Retina (tissue), 1 donor: ENCODE measurements around the gene RARA.

ENCODE experiments used
- DNase-seq: peaks from one replicate; pipeline ENCODE4 v3.0.0-alpha.2; 2016

Gene RARA

DNA sequence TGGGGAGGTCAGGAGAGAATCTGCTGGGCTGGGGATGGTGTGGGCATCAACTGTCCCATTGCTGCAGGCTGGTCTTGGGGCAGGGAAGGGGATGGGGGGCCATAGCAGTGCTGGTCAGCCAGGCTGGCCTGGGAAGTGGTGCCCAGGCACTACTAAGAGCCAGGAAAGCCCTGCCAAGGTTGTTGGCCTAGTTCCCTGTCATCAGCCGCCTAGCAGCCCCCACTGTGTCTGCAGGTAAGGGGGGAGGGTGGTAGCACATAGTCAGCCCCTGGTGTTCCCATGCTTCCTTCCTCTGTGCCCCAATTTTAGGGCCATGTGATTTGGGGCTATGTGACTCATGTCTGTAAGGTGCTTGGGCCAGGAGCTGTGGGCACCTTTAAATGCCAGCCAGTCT lies 37.8 kb downstream of the RARA start:
- DNase-seq, result no peak

DNA sequence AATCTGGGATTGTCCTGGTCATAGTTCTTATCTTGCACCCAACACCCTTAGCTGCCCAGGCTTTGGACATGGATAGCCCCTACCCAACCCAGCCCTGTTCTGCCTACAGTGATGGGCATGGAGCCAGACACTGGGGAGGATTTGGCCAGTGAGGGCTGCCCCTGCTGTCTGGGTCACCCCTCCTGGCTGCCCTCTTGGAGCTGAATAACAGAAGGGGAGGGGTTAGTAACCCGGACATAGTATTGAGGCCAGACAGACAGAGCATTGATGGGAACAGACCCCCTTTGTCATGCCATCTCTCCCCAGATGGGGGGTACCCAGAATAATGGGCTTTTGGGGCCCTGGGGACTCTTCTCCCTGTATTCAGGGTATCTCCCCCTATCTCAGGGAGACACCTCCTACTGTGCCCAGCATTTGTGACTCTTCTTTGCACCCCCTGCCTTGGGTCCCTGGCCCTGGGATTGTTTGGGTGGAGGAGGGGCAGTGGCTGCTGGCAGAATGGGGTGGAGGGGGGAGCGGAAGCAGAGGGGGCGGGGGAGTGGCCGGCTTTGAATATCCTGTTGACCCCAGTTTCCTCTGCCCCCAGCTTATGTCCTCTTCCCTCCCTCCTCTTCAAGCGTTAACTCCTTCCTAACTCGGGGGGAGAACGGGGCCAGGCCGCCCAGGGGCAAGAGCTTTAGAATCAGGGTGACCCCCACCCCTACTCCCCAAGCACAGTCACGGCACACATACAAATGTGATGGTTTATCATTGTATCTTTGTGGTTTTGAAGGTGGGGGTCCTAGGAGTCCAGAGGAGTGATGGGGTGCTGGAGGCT lies 38.5 kb downstream of the RARA start:
- DNase-seq, result no peak

DNA sequence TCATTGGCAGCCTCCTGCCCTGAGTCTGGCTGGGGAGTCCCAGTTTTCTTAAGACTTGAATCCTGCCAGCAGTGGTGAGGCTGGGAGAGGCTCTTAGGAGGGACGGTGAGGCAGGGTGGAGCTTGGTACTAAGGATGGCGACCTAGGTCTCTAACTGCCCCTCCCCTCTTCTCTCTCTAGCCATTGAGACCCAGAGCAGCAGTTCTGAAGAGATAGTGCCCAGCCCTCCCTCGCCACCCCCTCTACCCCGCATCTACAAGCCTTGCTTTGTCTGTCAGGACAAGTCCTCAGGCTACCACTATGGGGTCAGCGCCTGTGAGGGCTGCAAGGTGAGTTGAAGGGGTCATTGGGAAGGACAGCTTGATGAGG lies 39.1 kb downstream of the RARA start:
- DNase-seq, result no peak

DNA sequence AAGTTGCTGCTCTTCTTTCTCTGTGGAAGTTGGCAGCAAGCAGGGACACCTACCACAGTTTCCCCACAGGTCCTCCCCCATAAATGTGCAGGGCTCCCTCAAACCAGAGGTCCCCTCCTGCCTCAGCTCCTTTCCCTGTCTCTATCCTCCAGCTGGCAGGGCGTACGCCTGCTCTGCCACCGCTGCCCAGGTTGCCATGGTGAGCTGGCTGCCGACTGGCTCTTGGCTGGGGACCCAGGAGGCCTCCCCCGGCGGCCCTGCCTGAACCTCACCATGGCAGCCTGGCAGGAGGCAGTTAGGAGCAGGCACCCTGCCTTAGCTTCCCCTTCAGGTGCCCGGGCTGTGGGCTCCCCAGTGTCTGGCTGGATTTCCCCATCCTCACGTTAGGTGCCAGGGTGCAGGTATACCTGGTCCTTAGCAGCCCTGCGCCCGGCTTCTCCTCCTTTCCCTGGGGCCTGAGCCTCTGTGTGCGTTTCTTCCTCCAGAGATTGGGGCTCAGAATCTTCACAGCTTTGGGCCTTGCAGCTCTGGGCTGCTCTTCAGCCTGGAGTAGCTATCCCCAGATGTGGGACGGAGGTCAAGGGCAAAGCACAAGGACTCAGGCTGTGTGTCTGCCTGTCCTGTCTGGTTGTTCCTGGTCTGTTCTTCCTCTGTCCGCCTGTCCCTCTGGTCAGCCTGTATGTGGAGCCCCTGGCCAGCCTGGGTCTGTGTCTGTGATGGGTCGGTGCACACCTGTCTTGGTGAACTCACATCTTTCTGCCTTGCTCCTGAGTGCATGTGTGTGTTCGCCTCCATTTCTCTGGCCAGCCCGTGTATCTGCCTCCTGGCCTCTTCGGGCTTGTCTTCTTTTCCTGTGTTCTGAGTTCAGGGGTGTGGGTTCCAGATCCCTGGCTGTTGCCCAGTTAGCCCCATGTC lies 39.8 kb downstream of the RARA start:
- no peak for DNase-seq

DNA sequence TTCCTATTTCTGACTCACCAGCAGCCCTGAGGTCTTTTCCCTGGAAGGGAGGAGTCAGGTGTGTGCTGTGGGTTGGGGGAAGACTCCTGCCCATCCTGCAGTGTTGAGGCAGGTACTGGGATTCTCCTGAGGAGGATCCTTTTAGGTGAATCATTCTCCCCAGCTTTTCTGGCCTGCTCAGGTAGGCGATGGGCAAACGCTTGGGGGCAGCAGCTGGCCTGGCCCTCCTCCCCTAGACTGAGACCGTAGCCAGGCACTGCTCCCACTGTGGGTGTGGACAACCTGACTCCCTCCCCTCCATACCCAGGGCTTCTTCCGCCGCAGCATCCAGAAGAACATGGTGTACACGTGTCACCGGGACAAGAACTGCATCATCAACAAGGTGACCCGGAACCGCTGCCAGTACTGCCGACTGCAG lies 40.5 kb downstream of the RARA start:
- no peak for DNase-seq

DNA sequence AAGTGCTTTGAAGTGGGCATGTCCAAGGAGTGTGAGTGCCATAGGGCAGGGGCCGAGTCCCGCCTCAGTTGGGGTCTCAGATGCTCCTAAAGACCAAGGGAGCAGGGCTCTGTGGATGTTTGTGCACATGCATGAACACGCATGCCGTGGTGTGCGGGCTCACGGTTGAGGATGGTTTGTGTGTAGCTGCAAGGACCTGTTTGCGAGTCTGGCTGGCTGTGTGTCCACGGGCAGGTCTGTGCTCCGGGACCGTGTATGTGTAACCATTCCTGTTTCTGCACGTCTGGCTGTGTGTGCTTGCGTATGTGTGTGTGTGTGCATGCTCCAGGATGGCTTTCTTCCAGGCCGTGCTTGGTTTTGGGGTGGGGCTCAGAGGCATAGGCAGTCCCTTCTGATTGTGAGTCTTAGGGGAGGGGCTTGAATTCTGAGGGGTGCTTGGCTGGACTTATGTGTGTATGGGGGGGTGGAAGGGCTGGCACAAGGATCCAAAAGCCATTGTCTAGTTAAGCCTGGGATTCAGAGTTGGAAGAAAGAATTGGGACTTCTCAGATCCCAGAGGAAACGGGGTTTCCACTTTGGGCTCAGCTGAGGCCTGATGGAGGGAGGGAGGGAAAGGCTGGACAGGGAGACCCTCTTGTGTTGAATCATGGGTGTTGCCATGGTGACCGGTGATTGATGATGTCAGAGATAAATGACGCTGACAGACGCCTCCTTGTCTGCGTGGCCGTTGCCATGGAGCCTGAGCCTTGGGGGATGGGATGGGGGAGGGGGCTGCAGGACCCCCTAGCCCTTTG lies 41.1 kb downstream of the RARA start:
- DNase-seq, result peak; percentile 88

DNA sequence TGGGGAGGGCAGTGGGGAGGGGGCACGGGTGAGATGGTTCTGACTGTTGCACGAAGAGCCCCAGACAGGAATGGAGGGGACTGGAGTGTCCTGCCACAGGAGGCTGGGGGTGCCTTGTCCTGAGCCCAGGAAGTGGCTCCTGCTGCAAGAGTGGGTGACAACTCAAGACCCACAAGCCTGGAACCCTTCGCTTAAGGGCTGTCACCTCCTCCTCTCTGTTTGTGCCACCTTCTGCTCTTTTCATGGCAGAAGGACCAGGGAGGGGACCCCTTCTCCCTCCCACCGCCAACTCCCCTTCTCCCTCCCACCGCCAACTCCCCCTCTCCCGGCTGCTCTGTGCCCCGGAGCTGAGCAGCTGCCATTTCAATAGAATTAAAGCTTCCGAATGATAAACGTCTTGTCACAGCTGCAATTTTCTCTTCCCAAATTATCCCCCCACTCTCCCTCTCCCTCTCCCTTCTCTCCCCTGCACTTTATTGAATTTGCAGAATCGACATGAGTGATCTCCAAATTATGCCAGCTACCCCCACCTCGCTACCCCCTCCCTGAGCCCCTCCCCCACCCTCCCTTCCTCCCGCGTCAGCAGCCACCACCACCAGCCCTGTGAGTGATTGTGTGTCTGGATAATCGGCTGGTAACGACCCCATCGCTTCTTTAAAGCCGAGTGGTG lies 41.8 kb downstream of the RARA start:
- peak; percentile 80 for DNase-seq

DNA sequence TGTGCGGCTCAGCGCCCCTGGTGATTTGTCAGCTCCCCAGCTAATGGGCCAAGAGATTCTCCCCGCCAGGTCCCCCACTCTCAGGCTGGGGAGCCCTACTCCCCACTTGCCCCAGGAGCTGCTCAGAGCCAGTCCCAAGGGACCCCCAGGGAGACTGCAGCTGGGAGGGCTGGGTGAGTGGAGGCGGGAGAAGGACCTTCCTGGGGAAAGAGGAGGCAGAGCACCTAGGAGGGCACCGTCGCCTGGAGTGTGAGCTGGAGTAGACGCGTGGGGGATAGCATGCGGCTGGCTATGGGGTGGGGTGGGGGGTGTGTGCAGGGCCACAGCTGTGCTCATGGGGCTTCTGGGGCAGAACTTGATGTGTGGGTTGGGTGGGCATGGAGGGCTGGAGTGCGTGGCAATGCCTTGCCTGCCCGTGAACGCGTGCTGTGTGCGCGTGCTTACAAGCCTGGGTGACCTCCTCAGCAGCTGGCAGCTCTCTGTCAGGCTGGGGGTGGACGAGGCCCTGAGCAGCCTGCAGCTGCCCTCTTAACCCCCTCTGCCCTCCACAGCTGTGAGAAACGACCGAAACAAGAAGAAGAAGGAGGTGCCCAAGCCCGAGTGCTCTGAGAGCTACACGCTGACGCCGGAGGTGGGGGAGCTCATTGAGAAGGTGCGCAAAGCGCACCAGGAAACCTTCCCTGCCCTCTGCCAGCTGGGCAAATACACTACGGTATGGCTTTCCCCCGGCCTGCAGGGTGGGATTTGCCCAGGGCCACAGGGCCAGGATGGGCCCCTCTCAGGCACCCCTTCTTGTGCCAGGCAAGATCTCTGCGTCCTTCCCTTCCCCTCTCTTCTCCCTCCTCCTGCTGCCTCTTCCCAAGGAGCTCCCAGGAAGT lies 42.6 kb downstream of the RARA start:
- peak; percentile 77 for DNase-seq

DNA sequence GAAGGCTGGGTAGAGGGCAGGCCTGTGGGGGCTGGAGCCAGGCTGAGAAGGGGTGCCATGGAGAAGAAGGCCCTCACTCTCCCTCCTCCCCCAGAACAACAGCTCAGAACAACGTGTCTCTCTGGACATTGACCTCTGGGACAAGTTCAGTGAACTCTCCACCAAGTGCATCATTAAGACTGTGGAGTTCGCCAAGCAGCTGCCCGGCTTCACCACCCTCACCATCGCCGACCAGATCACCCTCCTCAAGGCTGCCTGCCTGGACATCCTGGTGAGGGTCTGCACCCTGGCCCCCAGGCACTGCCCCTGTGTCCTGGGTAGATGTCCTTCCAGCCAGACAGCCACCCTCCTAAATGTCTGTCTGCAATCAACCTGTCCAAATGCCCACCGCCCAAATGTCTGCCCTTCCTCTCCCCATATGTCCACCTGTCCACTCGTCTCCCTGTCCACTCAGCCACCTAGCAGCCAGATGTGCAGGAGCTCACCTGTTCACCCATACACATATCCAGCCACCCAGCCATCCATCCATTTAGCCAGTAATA lies 43.3 kb downstream of the RARA start:
- DNase-seq, result no peak

DNA sequence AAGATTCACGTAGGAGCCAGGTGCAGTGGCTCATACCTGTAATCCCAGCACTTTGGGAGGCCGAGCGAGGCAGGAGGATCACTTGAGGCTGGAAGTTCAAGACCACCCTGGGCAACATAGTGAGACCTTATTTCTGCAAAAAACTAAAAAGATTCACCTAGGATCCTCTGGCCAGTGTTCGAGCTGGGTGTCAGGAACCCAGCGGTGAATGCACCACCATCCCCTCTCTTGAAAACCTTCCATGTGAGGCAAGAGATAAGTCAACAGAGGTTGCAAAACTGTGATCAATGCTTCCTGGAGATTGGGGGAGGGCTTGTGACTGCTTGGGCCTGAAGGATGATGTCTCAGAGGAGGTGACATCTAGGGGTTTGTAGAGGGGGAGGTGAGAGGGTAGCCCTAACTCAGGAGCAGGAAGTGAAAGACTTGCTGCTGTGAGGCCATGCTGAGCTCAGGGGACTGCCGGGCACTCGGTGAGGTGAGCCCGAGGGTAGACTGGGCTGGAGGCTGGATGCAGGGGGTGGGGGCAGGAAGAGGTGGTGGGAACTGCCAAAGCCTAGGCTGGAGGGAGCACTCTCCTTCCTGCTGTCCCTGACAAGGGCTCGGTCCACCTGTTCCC lies 43.9 kb downstream of the RARA start:
- DNase-seq, result no peak

DNA sequence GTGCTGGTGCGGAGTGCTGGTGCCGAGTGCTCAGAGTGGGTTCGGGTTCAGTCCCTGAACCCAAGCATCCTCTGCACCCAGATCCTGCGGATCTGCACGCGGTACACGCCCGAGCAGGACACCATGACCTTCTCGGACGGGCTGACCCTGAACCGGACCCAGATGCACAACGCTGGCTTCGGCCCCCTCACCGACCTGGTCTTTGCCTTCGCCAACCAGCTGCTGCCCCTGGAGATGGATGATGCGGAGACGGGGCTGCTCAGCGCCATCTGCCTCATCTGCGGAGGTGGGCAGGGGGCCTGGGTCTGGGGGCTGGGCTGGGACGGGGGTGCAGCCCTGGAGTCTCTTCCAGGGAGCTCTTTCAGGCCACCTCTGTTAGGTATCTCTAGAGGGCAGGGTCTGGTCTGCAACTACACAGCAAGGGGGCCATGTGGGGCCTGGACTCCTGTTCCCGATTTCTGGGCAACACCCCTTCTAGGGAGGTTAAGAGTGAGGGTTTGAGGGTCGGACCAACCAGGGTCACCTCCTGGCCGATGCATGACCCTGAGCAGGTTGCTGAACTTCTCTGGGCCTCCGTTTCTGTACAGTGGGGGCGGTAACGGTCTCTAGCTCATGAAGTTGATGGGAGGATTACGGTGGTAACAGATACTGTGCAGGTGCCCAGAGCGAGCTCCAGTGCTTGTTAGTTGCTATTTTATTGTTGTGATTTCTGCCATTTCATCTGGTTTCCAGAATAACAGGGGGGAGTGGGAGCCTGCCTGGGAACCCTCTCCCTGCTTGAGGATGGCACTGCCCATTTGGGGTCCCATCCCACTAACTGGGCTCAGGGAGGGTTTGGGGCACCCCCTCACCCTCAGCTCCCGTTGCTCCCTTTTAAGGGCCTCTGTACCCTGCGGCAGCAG lies 45.5 kb downstream of the RARA start:
- no peak for DNase-seq

DNA sequence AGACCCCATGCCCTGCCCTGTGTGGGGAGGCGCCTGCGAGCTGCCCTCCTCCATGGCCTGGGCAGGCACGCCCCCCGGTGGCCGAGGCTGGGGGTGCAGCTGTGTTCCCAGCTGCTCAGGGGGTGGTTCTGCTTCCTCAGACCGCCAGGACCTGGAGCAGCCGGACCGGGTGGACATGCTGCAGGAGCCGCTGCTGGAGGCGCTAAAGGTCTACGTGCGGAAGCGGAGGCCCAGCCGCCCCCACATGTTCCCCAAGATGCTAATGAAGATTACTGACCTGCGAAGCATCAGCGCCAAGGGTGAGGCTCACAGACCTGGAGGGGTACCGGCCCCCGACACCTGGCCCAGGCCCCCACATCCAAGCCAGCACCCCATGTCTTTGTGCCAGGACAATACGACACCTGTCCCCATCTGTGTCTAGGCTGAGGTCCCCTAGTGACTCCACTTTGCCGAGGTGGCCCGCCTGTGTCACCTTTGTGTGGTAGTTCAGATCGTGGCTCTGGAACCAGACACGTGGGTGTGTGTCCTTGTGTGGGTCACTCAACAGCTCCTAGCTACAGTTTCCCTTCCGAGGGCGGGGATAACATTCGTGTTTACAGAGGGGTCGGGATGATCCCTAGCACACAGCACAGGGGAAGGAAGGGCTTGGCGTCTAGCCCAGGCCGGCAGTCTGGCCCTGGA lies 46.3 kb downstream of the RARA start:
- DNase-seq, result peak; percentile 90

DNA sequence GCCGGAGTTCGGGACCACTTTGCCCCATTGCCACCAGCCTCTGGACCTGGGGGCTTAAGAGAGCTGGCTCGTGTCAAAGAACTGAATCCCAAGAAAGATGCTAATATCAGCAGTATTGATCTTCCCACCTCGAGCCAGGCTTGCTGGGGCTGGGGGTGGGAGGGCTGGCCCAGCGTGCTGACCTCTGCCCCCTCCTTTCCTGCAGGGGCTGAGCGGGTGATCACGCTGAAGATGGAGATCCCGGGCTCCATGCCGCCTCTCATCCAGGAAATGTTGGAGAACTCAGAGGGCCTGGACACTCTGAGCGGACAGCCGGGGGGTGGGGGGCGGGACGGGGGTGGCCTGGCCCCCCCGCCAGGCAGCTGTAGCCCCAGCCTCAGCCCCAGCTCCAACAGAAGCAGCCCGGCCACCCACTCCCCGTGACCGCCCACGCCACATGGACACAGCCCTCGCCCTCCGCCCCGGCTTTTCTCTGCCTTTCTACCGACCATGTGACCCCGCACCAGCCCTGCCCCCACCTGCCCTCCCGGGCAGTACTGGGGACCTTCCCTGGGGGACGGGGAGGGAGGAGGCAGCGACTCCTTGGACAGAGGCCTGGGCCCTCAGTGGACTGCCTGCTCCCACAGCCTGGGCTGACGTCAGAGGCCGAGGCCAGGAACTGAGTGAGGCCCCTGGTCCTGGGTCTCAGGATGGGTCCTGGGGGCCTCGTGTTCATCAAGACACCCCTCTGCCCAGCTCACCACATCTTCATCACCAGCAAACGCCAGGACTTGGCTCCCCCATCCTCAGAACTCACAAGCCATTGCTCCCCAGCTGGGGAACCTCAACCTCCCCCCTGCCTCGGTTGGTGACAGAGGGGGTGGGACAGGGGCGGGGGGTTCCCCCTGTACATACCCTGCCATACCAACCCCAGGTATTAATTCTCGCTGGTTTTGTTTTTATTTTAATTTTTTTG lies 47.1 kb downstream of the RARA start:
- no peak for DNase-seq

DNA sequence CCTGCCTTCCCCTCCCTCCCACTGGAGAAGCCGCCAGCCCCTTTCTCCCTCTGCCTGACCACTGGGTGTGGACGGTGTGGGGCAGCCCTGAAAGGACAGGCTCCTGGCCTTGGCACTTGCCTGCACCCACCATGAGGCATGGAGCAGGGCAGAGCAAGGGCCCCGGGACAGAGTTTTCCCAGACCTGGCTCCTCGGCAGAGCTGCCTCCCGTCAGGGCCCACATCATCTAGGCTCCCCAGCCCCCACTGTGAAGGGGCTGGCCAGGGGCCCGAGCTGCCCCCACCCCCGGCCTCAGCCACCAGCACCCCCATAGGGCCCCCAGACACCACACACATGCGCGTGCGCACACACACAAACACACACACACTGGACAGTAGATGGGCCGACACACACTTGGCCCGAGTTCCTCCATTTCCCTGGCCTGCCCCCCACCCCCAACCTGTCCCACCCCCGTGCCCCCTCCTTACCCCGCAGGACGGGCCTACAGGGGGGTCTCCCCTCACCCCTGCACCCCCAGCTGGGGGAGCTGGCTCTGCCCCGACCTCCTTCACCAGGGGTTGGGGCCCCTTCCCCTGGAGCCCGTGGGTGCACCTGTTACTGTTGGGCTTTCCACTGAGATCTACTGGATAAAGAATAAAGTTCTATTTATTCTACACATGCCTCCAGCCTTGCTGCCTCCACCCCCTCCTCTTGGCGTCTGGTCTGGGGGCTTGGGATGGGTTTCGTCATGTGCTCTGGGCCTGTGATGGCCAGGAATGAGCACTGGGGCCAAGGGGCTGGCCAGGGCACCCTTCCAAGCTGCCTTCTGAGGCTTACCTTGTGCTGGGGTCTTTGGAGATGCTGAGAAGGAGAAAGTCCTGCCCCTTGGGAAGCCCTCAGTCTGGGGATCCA lies 48.3 kb downstream of the RARA start:
- no peak for DNase-seq

DNA sequence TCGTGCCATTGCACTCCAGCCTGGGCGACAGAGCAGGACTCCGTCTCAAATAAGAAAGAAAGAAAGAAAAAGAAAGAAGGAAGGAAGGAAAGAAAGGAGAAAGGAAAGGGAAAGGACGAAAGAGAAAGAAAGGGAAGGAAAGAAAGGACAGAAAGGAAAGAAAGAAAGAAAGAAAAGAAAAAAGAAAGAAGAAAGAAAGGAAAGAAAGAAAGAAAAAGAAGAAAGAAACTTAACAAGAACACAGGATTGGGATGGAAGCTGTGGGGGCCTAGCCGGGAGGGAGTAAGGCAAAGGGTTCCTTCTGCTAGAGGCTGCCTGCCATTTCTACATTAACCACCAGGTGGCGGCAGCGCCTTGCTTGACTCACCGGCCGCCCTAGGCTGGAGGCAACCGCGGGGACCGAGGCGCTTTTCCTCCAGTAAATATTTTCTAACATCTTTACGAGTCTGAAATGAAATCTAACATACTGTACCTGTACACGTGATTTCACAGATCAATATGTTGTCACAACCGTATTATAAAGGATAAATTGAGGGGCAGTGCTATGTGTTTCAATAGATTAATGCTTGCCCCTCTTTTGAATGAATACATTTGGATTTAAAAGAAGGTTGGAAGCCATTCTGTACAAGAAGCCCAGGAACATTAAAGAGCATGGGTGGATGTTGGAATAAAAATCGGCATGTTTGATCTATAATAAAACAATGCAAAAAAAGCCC lies 49.5 kb downstream of the RARA start:
- DNase-seq, result peak; percentile 92

DNA sequence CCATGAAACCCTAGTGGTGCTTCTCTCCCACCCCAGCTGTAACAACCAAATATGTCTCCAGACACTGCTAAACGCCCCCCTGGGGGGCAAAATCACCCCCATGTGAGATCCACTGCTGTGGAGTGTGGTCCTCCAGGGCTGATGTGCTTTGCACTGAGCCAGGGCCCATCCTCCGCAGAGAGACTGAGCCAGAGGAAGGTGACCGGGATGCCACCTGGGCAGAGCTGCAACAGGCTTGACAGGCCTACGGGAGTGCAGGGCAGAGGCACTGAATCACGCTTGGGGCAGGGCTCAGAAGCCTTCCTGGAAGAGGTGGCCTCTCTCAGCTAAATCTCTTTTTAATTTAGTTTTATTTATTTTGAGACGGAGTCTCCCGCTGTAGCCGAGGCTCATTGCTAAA lies 51.1 kb downstream of the RARA start:
- no peak for DNase-seq
